Activated T-cell treated with anti-CD3 and anti-CD28 coated beads, Interleukin-2, amount 50 U/mL, for 72 hours (primary cell): ENCODE measurements around the gene HRH3. TPM values are rescaled to one million over a fixed set of nuclear protein-coding genes. Genes with fewer than 3 reads are reported as not detected.

Experiments
- total RNA-seq, 2 donors: library from RNA; stranded (reverse); gene quantifications; one replicate each; pipeline ENCODE4 v1.2.3, GENCODE V29; 2022

The HRH3 gene
- total RNA-seq, 2 donors from 2014 or later = not detected

Other genes starting within 250 kb of the HRH3 start
- 10 to 100 TPM; 15.7 to 21.5 TPM for gene TAF4, start 154.4 kb downstream of the HRH3 start, total RNA-seq
- gene LSM14B, start 97.8 kb downstream of the HRH3 start, total RNA-seq = 10 to 100 TPM; 37.2 to 45.3 TPM
- gene PSMA7, start 76.9 kb downstream of the HRH3 start, total RNA-seq = 100 to 1,000 TPM; 220 to 234 TPM
- 10 to 100 TPM; 16.1 to 19.8 TPM for gene SS18L1, start 76.5 kb downstream of the HRH3 start, total RNA-seq
- 10 to 100 TPM; 28.3 to 48.2 TPM for gene MTG2, start 37.2 kb downstream of the HRH3 start, total RNA-seq
- gene OSBPL2, start 18.2 kb upstream of the HRH3 start, total RNA-seq = 10 to 100 TPM; 40.6 to 44.2 TPM
- gene ADRM1, start 82.7 kb upstream of the HRH3 start, total RNA-seq = 100 to 1,000 TPM in 1 of 2 donors, 10 to 100 TPM in 1; 95.4 to 114 TPM
- under 1 TPM; 0.86 to 0.99 TPM for gene LAMA5, start 147.0 kb upstream of the HRH3 start, total RNA-seq
- gene RPS21, start 166.8 kb upstream of the HRH3 start, total RNA-seq = 1,000 to 10,000 TPM; 2,573 to 2,599 TPM
- gene CABLES2, start 187.0 kb upstream of the HRH3 start, total RNA-seq = 1 to 10 TPM; 7.1 to 8.3 TPM
- not detected for gene RBBP8NL, start 207.3 kb upstream of the HRH3 start, total RNA-seq